Activated T-cell treated with anti-CD3 and anti-CD28 coated beads, Interleukin-2, amount 50 U/mL, for 4 hours (primary cell): ENCODE results near the gene SF3B4. TPM values are rescaled to one million over a fixed set of nuclear protein-coding genes. Genes with fewer than 3 reads are reported as not detected.

ENCODE experiments used
- ATAC-seq, 2 donors: fragments of 200-7000 bp; cut with Tn5 transposase; one replicate each; pipeline ENCODE4 v1.10.0; 2021
- DNase-seq: peaks from one replicate; pipeline ENCODE4 v3.0.0-alpha.2; 2020
- H3K27me3 Mint-ChIP-seq: one replicate; pipeline ENCODE4 v1.8.0; 2021; ENCODE audit warnings: low read depth, mixed read lengths
- H3K36me3 Mint-ChIP-seq: one replicate; pipeline ENCODE4 v1.8.0; 2022; ENCODE audit warnings: mixed read lengths; ENCODE audit not compliant: insufficient read depth
- H3K4me1 Mint-ChIP-seq: one replicate; pipeline ENCODE4 v1.8.0; 2021; ENCODE audit warnings: low read depth, mixed read lengths
- H3K4me3 Mint-ChIP-seq: one replicate; pipeline ENCODE4 v1.8.0; 2021; ENCODE audit warnings: mild to moderate bottlenecking, moderate library complexity, mixed read lengths
- H3K9me3 Mint-ChIP-seq: one replicate; pipeline ENCODE4 v1.8.0; 2021; ENCODE audit warnings: mixed read lengths
- total RNA-seq, 3 donors: library from RNA; stranded (reverse); gene quantifications; one replicate each; pipeline ENCODE4 v1.2.1, GENCODE V29; 2021

Gene SF3B4
- total RNA-seq, 3 donors from 2014 or later = 129 to 135 (median 130) TPM

GRCh38 chr1:149925751-149926150, 1.9 kb downstream of the SF3B4 start:
- DNase-seq (no peak), ATAC-seq (no peak)
- peaks cover 40% of the 10 kb centered on the region for H3K4me1 Mint-ChIP-seq
- H3K36me3 Mint-ChIP-seq = peaks cover 48% of the 10 kb centered on the region
- H3K27me3 Mint-ChIP-seq = no peaks in the 10 kb centered on the region
- peak overlapping the region; percentile 99 for H3K4me3 Mint-ChIP-seq
- no peaks in the 10 kb centered on the region for H3K9me3 Mint-ChIP-seq

GRCh38 chr1:149925345-149925744, 2.3 kb downstream of the SF3B4 start:
- peaks cover 48% of the 10 kb centered on the region for H3K36me3 Mint-ChIP-seq
- ATAC-seq = no peak
- H3K4me1 Mint-ChIP-seq = peaks cover 40% of the 10 kb centered on the region
- no peaks in the 10 kb centered on the region for H3K9me3 Mint-ChIP-seq
- no peak for DNase-seq
- peak overlapping the region; percentile 99 for H3K4me3 Mint-ChIP-seq
- no peaks in the 10 kb centered on the region for H3K27me3 Mint-ChIP-seq

GRCh38 chr1:149923626-149924025, 4.0 kb downstream of the SF3B4 start:
- H3K9me3 Mint-ChIP-seq = no peaks in the 10 kb centered on the region
- no peaks in the 10 kb centered on the region for H3K27me3 Mint-ChIP-seq
- H3K4me3 Mint-ChIP-seq = no peak overlapping the region
- ATAC-seq (no peak), DNase-seq (no peak)
- peaks cover 36% of the 10 kb centered on the region for H3K4me1 Mint-ChIP-seq
- peaks cover 48% of the 10 kb centered on the region for H3K36me3 Mint-ChIP-seq

DNA sequence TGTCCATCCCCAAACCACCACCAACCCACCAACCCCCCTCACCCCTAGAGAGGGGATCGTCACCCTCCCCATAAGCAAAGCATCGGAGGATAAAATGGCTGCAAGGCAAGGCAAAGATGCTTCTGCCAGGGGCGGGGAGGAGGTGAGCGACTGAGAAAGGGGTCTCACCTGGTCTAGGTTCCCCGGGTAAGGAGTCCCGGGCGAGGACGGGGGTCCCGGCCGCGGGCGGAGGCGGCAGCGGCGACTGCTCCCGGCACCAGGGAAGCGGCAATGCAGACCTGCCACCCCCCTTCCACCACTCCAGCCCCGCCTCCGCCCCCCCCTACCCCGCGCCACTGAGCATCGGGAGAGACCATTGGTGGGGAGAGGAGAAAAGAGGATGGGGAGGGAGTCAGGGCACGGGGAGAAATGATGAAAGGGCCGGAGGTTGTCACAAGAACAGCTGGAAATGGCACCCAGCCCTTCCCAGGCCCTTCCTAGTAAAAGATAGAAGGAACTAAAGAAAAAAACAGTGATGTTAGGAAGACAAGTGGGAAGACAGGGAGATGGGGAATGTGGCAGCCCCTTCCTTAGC, 9.9 kb downstream of the SF3B4 start, which contains the start of gene SV2A:
TSS of gene SV2A (minus strand) at position 274 of the 574 bp plus-strand sequence. CDS start 4,004 bp downstream, outside the sequence.
- peak within 1 kb of the TSS; percentile 84 for H3K4me3 Mint-ChIP-seq
- peak; percentile 31 for DNase-seq
- H3K36me3 Mint-ChIP-seq = peaks cover 12% of the 10 kb centered on the region
- ATAC-seq = peak; percentile 77 to 83
- H3K9me3 Mint-ChIP-seq = no peaks in the 10 kb centered on the region
- H3K4me1 Mint-ChIP-seq = peaks cover 29% of the 10 kb centered on the region
- peaks cover 3% of the 10 kb centered on the region for H3K27me3 Mint-ChIP-seq

DNA sequence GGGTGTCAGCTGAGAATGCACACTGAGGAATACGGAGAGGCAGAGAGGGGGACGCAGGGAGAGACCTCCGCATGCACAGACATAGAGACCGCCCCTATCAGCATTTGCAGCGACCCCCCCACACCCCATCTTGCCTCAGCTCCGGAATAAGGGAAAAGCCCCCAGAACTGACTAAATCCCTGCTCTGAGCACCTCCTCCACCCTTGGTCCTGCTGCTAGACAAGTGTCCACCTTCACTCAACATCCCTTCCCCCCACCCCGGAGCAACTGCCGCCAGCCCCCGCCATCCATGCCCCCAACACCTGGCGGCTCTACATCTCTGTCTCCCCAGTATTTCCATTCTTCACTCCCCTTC, 10.7 kb downstream of the SF3B4 start:
- no peaks in the 10 kb centered on the region for H3K9me3 Mint-ChIP-seq
- peak overlapping the region; percentile 84 for H3K4me3 Mint-ChIP-seq
- peaks cover 29% of the 10 kb centered on the region for H3K4me1 Mint-ChIP-seq
- H3K36me3 Mint-ChIP-seq = peaks cover 4% of the 10 kb centered on the region
- no peak for DNase-seq
- peaks cover 3% of the 10 kb centered on the region for H3K27me3 Mint-ChIP-seq
- ATAC-seq = peak in 1 of 2 donors; percentile 3

- peaks cover 3% of the 10 kb centered on the region for H3K27me3 Mint-ChIP-seq
Observed at GRCh38 chr1:149916193-149916897, 11.3 kb downstream of the SF3B4 start.

DNA sequence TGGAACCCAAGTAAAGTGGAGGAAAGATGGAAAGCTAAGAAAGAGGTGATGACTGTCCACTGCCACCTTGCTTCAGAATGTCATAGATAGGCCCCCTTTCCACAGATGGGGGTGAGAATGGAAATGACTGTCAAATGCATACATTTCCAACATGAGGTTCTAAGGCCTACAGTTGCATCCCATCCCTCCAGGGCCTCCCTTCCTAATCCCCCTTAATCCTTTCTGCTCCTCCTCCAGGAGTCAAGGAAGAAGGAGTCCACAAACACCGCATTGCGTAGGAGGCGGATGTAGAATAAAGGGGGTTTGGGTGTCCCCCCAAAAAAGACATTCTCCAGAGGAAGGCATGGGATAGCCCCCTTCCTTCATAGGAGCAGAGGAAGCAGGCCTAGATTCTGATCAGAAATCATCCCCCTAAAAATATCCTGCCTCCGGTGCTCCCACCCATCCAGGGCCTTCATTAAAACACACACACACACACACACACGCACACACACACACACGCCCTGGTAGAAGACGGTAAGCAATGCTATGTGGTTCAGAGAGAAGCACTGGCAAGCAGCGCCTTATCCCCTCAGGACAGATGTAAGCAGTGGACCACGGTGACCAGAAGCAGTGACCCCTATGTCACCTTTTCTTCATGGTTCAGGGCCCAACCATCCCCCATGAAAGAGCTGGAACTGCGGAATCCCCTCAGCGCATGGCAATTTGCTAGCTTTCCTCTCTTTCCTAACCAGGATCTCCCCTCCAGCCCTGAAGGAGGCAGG, 12.0 kb downstream of the SF3B4 start:
- DNase-seq = no peak
- H3K4me3 Mint-ChIP-seq = peak overlapping the region; percentile 84
- no peak for ATAC-seq
- peaks cover 29% of the 10 kb centered on the region for H3K4me1 Mint-ChIP-seq
- H3K36me3 Mint-ChIP-seq = no peaks in the 10 kb centered on the region
- peaks cover 3% of the 10 kb centered on the region for H3K27me3 Mint-ChIP-seq
- H3K9me3 Mint-ChIP-seq = no peaks in the 10 kb centered on the region

More at GRCh38 chr1:149916193-149916897, 11.3 kb downstream of the SF3B4 start:
- no peak for ATAC-seq
- no peaks in the 10 kb centered on the region for H3K9me3 Mint-ChIP-seq
- H3K36me3 Mint-ChIP-seq = no peaks in the 10 kb centered on the region
- no peak for DNase-seq
- H3K4me1 Mint-ChIP-seq = peaks cover 29% of the 10 kb centered on the region
- peak overlapping the region; percentile 84 for H3K4me3 Mint-ChIP-seq

GRCh38 chr1:149914545-149914944, 13.1 kb downstream of the SF3B4 start:
- Mint-ChIP-seq H3K4me3 (no peak overlapping the region), H3K27me3 (peaks cover 3% of the 10 kb centered on the region), H3K4me1 (peaks cover 29% of the 10 kb centered on the region), H3K36me3 (no peaks in the 10 kb centered on the region), H3K9me3 (no peaks in the 10 kb centered on the region)
- DNase-seq (no peak), ATAC-seq (no peak)

- no peaks in the 10 kb centered on the region for H3K4me1 Mint-ChIP-seq
- H3K9me3 Mint-ChIP-seq = no peaks in the 10 kb centered on the region
- DNase-seq (no peak), ATAC-seq (no peak)
- H3K4me3 Mint-ChIP-seq = no peak overlapping the region
- H3K27me3 Mint-ChIP-seq = no peaks in the 10 kb centered on the region
- H3K36me3 Mint-ChIP-seq = peaks cover 7% of the 10 kb centered on the region
Observed at GRCh38 chr1:149906570-149907075, 21.0 kb downstream of the SF3B4 start.

- Mint-ChIP-seq H3K4me3 (no peak overlapping the region), H3K27me3 (no peaks in the 10 kb centered on the region), H3K36me3 (peaks cover 7% of the 10 kb centered on the region), H3K4me1 (peaks cover 19% of the 10 kb centered on the region), H3K9me3 (no peaks in the 10 kb centered on the region)
- no peak for DNase-seq
- ATAC-seq = no peak
Observed at GRCh38 chr1:149903836-149904491, 23.6 kb downstream of the SF3B4 start.

- Mint-ChIP-seq H3K9me3 (no peaks in the 10 kb centered on the region), H3K27me3 (no peaks in the 10 kb centered on the region), H3K36me3 (peaks cover 2% of the 10 kb centered on the region), H3K4me1 (peaks cover 19% of the 10 kb centered on the region), H3K4me3 (peak within 1 kb of the TSS; percentile 87)
- DNase-seq (peak; percentile 72), ATAC-seq (peak; percentile 99 to 100)
Observed at GRCh38 chr1:149899460-149900284, 27.9 kb downstream of the SF3B4 start, which contains the start of gene BOLA1. TSS of gene BOLA1 (plus strand) at chr1:149899568. CDS start at chr1:149900060, 492 bp downstream.

- Mint-ChIP-seq H3K36me3 (no peaks in the 10 kb centered on the region), H3K27me3 (no peaks in the 10 kb centered on the region), H3K9me3 (no peaks in the 10 kb centered on the region), H3K4me3 (no peak overlapping the region), H3K4me1 (peaks cover 19% of the 10 kb centered on the region)
- ATAC-seq (no peak), DNase-seq (no peak)
Observed at GRCh38 chr1:149896575-149896974, 31.0 kb downstream of the SF3B4 start.

DNA sequence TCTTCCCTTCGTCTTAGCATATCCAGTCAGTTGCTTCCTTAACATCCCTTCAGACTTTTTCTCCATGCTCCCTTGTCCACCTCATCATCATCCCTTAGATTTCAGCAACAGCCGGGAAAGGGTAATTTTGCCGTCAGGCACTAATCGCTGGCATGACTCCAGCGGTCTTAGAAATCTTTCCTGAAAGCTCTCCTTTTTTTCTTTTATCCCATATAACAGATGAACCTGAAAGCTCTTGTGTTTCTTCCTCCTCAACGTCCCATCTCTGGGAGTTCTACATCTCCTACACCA, 38.7 kb downstream of the SF3B4 start:
- ATAC-seq (no peak), DNase-seq (no peak)
- no peaks in the 10 kb centered on the region for H3K36me3 Mint-ChIP-seq
- no peaks in the 10 kb centered on the region for H3K9me3 Mint-ChIP-seq
- peaks cover 3% of the 10 kb centered on the region for H3K4me1 Mint-ChIP-seq
- no peak overlapping the region for H3K4me3 Mint-ChIP-seq
- H3K27me3 Mint-ChIP-seq = no peaks in the 10 kb centered on the region
